Astrocyte of the spinal cord (primary cell): ENCODE measurements around the gene BTBD9.

Experiments
- DNase-seq: peaks from one replicate; pipeline ENCODE4 v3.0.0; 2011; ENCODE audit warnings: low read depth, low spot score
- H3K4me3 ChIP-seq: 2 replicates; pipeline ENCODE4 v1.5.1; 2011; ENCODE audit warnings: low read depth, mild to moderate bottlenecking, low read length, moderate library complexity
- in situ Hi-C: cut with HindIII; loops from 2 replicates; pipeline ENCODE4 v1.10.0; 2017; ENCODE audit warnings: low sequenced_read_pairs
- TF ChIP-seq, protein P1 (sequence below): IDR thresholded peaks from 2 replicates; pipeline ENCODE4 v1.5.1; 2012; ENCODE audit warnings: low read depth, mild to moderate bottlenecking, low read length, inconsistent platforms

Gene BTBD9

DNA sequence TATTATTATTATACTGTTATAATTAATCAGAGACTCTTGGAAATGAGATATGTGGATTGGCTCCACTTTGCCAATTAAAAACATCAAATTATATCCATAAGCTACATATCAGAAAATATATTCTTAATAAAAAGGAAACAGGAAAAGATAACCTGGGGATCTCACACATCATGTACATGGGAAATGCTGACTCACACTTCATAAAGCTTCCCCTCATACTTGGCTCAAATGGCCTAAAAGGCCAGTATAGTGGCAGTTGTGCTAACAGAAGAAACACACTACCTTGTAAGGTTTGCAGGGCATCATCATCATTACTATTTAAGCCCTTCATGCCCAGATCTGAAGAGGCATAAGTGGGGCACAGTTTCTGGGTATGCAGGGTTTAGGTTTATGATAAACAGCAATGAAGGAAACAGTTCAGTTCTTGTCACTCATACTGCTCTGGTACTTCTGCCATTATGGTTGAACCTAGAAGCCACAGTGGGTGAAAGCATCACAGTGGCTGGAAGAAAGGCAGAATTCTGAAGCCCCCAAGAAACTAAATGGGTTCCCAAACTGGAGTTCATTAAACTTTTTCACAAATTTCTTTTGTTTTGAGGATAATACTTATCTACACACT, 60.6 kb downstream of the BTBD9 start:
- no peak overlapping the region for H3K4me3 ChIP-seq
- peak; percentile 13 for DNase-seq

DNA sequence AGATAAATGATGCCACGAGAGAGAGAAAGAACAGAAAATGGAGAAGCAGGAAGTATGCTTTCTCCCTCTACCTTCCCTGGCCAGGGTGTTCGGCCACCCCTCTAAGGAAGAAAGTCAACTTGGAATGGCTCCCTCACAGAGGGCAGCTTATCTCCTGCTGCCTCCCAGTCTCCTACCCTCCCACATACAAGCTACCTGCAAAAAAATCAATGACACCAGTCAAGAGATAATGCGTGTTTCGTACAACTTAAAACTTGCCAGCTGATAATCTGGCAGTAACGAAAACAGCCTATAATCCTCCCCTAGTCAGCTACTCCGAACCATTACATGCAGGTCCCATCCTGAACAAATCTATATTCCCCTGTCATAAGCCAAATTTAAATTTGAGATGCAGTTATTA, 61.7 kb downstream of the BTBD9 start:
- H3K4me3 ChIP-seq: no peak overlapping the region
- TF ChIP-seq, protein P1, sequence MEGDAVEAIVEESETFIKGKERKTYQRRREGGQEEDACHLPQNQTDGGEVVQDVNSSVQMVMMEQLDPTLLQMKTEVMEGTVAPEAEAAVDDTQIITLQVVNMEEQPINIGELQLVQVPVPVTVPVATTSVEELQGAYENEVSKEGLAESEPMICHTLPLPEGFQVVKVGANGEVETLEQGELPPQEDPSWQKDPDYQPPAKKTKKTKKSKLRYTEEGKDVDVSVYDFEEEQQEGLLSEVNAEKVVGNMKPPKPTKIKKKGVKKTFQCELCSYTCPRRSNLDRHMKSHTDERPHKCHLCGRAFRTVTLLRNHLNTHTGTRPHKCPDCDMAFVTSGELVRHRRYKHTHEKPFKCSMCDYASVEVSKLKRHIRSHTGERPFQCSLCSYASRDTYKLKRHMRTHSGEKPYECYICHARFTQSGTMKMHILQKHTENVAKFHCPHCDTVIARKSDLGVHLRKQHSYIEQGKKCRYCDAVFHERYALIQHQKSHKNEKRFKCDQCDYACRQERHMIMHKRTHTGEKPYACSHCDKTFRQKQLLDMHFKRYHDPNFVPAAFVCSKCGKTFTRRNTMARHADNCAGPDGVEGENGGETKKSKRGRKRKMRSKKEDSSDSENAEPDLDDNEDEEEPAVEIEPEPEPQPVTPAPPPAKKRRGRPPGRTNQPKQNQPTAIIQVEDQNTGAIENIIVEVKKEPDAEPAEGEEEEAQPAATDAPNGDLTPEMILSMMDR: no peak
- in situ Hi-C loops: no loop called here
- no peak for DNase-seq

More for the DNA sequence above, 60.6 kb downstream of the BTBD9 start:
- in situ Hi-C loops: no loop called here
- TF ChIP-seq, protein P1: no peak

DNA sequence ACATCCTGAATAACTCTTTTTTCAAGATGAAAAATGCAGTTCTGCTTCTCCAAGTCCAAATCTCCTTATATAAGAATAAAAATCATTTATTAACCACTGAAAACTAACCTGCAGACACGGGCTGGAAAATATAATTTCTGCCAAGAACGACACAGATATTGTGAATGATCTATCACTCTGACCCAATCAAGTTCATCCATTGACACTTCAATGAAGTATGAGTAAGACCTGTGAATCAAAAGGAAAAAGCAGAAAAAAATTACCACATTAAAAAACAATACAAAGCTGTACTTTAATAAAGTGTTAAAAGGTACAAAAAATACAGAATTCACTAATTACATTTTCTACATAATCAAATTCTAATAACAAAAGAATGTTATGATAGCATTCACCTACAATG, 62.2 kb downstream of the BTBD9 start:
- no peak for DNase-seq
- in situ Hi-C loops: no loop called here
- H3K4me3 ChIP-seq: no peak overlapping the region
- TF ChIP-seq, protein P1: no peak

DNA sequence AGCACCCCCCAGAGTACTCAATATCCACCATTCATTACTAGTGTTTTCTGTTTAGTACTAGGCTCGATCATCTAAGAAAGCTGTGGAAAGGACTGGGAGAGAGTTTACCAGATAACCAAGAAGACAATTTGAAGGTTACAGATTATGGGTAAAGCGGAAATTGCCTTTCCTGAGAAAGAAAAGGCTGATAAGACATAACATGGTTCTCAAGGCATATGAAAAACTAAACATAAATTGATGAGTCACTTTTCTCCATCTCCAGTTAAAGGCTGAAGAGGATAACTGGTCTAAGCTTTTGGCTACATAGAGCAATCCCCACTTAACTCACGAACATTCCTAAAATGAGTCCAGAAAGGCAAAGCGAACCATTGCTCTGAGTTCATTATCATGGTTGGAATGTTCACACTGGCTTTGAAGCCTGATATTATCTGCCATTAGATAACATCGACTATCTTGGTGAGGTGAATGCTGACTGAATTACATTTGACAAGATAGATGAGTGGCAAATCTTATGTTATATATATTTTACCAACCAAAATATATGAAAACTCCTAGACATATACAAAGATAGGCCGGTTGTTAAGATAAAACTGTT, 65.8 kb downstream of the BTBD9 start:
- no peak for DNase-seq
- TF ChIP-seq, protein P1: no peak
- in situ Hi-C loops: no loop called here
- H3K4me3 ChIP-seq: no peak overlapping the region

DNA sequence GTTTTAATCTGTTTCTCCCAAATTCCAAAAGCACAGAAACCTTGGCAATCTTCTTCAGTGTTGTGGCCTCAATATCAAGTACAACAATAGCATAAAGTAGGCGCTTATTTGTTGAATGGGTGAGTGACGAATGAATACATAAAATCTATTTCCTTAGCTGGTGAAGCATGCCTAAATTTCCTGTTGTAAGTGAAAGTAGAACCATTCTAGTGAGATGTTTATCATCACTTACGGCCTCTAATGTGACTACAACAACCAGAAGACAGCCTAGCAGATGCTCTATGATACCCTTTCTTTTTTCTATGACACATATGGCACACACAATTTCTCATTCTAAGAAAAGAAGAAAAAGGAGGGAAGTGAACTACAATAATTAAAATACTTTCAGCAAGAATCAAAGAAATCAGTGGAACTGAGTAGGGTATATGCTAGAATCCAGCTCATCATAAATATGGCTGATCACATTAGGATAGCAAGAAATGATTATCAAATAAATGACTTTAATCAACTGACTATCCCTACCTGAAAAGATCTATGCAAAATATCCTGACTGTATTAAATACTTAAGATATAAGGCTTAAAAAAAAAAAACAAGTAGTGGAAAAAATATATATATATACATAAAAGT, 67.4 kb downstream of the BTBD9 start:
- in situ Hi-C loops: no loop called here
- DNase-seq: no peak
- TF ChIP-seq, protein P1: no peak
- H3K4me3 ChIP-seq: no peak overlapping the region

DNA sequence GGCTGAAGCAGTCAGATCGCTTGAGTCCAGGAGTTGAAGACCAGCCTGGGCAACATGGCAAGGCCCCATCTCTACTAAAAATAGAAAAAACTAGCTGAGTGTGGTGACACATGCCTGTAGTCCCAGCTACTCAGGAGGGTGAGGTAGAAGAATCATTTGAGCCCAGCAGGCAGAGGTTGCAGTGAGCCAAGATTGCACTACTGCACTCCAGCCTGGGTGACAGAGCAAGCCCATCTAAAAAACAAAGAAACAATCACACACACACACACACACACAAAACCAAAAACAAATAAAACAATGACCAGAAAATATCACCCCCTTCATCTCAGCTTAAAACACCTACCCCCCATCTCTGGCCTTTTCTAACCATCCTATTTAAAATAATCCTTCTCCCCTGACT, 68.0 kb downstream of the BTBD9 start:
- DNase-seq: no peak
- no peak overlapping the region for H3K4me3 ChIP-seq
- TF ChIP-seq, protein P1: no peak
- in situ Hi-C loops: no loop called here
